IMR-90 (cell line): ENCODE results near the gene DUSP6.

Source experiments
- BHLHE40 ChIP-seq: fragments of 150-350 bp; IDR thresholded peaks from 2 replicates; pipeline ENCODE4 v1.6.1; 2016; ENCODE audit warnings: mild to moderate bottlenecking, low read depth, low read length
- FOS ChIP-seq: fragments of 150-350 bp; IDR thresholded peaks from 2 replicates; pipeline ENCODE4 v1.6.1; 2016; ENCODE audit warnings: low read depth, low read length
- MAFK ChIP-seq: IDR thresholded peaks from 2 replicates; pipeline ENCODE4 v1.6.1; 2012; ENCODE audit warnings: low read depth, low read length, improper control_type of control experiment
- MXI1 ChIP-seq: IDR thresholded peaks from 2 replicates; pipeline ENCODE4 v1.6.1; 2012; ENCODE audit warnings: low read depth, mild to moderate bottlenecking, low read length, moderate library complexity, borderline replicate concordance
- NFE2L2 ChIP-seq: fragments of 150-350 bp; IDR thresholded peaks from 2 replicates; pipeline ENCODE4 v1.6.1; 2016; ENCODE audit warnings: low read depth, mild to moderate bottlenecking, low read length
- POLR2A ChIP-seq: IDR thresholded peaks from 2 replicates; pipeline ENCODE4 v1.6.1; 2012; ENCODE audit warnings: mild to moderate bottlenecking, low read depth, low read length
- RAD21 ChIP-seq: IDR thresholded peaks from 2 replicates; pipeline ENCODE4 v1.6.1; 2012; ENCODE audit warnings: low read length, improper control_type of control experiment
- RCOR1 ChIP-seq: IDR thresholded peaks from 2 replicates; pipeline ENCODE4 v1.6.1; 2012; ENCODE audit warnings: mild to moderate bottlenecking, low read length, improper control_type of control experiment; ENCODE audit not compliant: insufficient replicate concordance
- RFX5 ChIP-seq: IDR thresholded peaks from 2 replicates; pipeline ENCODE4 v1.8.0; 2012; ENCODE audit warnings: low read depth, mild to moderate bottlenecking, low read length, moderate library complexity
- SMC3 ChIP-seq: fragments of 150-350 bp; IDR thresholded peaks from 2 replicates; pipeline ENCODE4 v1.6.1; 2016; ENCODE audit warnings: low read depth, mild to moderate bottlenecking, antibody characterized with exemption, low read length, moderate library complexity
- TF ChIP-seq, protein P1 (sequence below): conservative IDR thresholded peaks from 2 replicates; pipeline ENCODE4 v1.5.1; 2012; ENCODE audit warnings: mild to moderate bottlenecking, low read depth, low read length, improper control_type of control experiment
- TF ChIP-seq, protein P2 (sequence below): fragments of 150-350 bp; IDR thresholded peaks from 2 replicates; pipeline ENCODE4 v1.6.1; 2017; ENCODE audit warnings: mild to moderate bottlenecking, antibody characterized with exemption, low read length, low read depth
- TF ChIP-seq, protein P3 (sequence below): fragments of 150-350 bp; IDR thresholded peaks from 2 replicates; pipeline ENCODE4 v1.6.1; 2016; ENCODE audit warnings: low read depth, mild to moderate bottlenecking, low read length, moderate library complexity, borderline replicate concordance

DNA sequence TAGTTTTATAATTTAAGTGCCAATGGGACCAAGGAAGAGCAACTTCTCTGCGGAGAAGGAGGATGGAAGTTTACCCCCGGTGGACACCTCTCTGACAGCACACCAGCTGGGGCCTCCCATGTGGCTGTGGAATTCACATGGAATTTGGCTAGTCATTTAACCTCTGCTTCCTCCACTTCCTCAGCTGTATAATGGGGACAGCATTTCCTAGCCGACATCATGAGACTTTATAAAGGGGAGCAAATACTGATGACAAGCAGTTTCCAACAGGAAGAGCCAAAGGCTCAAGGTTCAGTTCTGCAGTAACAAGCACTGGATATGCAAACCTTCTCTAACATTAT, 7.5 kb downstream of the DUSP6 start:
- no peak for TF ChIP-seq POLR2A
- TF ChIP-seq, protein P1, sequence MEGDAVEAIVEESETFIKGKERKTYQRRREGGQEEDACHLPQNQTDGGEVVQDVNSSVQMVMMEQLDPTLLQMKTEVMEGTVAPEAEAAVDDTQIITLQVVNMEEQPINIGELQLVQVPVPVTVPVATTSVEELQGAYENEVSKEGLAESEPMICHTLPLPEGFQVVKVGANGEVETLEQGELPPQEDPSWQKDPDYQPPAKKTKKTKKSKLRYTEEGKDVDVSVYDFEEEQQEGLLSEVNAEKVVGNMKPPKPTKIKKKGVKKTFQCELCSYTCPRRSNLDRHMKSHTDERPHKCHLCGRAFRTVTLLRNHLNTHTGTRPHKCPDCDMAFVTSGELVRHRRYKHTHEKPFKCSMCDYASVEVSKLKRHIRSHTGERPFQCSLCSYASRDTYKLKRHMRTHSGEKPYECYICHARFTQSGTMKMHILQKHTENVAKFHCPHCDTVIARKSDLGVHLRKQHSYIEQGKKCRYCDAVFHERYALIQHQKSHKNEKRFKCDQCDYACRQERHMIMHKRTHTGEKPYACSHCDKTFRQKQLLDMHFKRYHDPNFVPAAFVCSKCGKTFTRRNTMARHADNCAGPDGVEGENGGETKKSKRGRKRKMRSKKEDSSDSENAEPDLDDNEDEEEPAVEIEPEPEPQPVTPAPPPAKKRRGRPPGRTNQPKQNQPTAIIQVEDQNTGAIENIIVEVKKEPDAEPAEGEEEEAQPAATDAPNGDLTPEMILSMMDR = no peak
- no peak for TF ChIP-seq BHLHE40
- TF ChIP-seq, protein P2, sequence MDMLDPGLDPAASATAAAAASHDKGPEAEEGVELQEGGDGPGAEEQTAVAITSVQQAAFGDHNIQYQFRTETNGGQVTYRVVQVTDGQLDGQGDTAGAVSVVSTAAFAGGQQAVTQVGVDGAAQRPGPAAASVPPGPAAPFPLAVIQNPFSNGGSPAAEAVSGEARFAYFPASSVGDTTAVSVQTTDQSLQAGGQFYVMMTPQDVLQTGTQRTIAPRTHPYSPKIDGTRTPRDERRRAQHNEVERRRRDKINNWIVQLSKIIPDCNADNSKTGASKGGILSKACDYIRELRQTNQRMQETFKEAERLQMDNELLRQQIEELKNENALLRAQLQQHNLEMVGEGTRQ = no peak
- no peak for TF ChIP-seq RCOR1
- TF ChIP-seq NFE2L2 = no peak
- no peak for TF ChIP-seq SMC3
- TF ChIP-seq, protein P3, sequence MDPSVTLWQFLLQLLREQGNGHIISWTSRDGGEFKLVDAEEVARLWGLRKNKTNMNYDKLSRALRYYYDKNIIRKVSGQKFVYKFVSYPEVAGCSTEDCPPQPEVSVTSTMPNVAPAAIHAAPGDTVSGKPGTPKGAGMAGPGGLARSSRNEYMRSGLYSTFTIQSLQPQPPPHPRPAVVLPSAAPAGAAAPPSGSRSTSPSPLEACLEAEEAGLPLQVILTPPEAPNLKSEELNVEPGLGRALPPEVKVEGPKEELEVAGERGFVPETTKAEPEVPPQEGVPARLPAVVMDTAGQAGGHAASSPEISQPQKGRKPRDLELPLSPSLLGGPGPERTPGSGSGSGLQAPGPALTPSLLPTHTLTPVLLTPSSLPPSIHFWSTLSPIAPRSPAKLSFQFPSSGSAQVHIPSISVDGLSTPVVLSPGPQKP = no peak
- TF ChIP-seq FOS = no peak
- TF ChIP-seq MAFK = no peak
- TF ChIP-seq RAD21 = no peak
- no peak for TF ChIP-seq MXI1
- TF ChIP-seq RFX5 = no peak
